GM21381 (cell line): ENCODE data around the gene AADACL2.

Source experiments
- ATAC-seq: cut with Tn5 transposase; IDR thresholded peaks from one replicate; pipeline ENCODE4 v1.9.1; 2021; ENCODE audit warnings: mild to moderate bottlenecking, moderate library complexity; ENCODE audit not compliant: unreplicated experiment

AADACL2 gene

GRCh38 chr3:151798466-151798865 is 64.7 kb downstream of the AADACL2 start:
- no peak for ATAC-seq

GRCh38 chr3:151800431-151800830 is 66.7 kb downstream of the AADACL2 start:
- ATAC-seq: no peak

- ATAC-seq: no peak
Measured at GRCh38 chr3:151804267-151804666, 70.5 kb downstream of the AADACL2 start.

DNA sequence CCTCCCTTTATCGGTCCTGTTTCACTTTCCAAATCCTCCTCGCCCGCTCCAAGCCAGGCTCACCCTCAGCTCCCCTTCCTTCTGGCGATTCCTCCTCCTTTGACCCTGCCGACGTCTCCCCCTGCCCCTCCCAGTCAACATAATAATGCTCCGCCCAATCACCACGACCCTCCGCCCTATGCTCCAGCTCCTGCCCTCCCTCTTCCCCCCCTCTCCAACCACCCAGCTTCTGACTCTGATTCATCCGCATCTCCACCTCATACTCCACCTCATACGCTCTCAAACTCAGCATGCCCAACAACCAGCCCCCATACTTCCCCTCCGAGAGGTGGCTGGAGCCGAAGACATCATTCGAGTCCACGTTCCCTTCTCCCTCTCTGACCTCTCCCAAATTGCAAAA is 73.1 kb downstream of the AADACL2 start:
- no peak for ATAC-seq
